GM12872 (cell line): ENCODE data around the gene S1PR1.

ENCODE experiments used
- TF ChIP-seq, protein P1 (sequence below): IDR thresholded peaks from 3 replicates; pipeline ENCODE4 v1.5.1; 2011; ENCODE audit warnings: low read depth, mild to moderate bottlenecking, low read length, moderate library complexity; ENCODE audit not compliant: insufficient read depth

S1PR1 gene

DNA sequence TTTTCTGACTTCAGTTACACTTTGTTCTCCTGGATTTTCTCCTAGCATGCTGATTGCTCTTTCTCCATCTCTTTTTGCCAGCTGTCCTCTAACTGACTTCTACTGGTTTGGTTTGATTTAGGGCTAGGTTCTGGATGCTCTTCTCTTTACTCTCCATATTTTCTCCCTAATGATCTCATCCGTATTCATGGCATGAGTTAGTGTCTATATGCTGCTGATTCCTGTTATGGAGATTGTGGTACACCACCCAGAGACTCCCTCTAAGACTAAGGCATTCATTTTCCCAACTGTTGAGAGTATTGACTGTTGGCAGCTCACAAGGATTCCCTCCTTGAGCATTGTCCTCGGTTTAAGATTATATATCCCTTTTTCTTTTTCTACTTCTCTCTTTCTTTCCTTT is 28.9 kb downstream of the S1PR1 start:
- TF ChIP-seq, protein P1, sequence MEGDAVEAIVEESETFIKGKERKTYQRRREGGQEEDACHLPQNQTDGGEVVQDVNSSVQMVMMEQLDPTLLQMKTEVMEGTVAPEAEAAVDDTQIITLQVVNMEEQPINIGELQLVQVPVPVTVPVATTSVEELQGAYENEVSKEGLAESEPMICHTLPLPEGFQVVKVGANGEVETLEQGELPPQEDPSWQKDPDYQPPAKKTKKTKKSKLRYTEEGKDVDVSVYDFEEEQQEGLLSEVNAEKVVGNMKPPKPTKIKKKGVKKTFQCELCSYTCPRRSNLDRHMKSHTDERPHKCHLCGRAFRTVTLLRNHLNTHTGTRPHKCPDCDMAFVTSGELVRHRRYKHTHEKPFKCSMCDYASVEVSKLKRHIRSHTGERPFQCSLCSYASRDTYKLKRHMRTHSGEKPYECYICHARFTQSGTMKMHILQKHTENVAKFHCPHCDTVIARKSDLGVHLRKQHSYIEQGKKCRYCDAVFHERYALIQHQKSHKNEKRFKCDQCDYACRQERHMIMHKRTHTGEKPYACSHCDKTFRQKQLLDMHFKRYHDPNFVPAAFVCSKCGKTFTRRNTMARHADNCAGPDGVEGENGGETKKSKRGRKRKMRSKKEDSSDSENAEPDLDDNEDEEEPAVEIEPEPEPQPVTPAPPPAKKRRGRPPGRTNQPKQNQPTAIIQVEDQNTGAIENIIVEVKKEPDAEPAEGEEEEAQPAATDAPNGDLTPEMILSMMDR = no peak

DNA sequence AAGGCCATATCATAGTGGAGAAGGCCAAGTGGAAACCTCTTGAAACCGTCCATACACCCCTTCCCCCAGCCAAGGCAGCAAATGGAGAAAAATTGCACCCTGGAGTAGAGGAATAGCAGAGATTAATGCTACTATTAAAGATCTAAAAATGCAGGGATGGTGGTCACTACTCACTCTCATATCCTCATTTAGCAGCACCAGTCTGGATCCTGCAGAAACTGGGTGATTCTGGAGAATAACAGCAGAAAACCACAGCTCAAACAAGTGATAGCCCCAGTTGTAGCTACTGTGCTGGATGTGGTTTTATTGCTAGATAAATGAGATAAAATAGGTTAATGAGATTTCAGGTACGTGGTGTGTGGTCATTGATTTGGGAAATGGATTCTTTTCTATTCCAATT is 30.3 kb downstream of the S1PR1 start:
- TF ChIP-seq, protein P1 = no peak

DNA sequence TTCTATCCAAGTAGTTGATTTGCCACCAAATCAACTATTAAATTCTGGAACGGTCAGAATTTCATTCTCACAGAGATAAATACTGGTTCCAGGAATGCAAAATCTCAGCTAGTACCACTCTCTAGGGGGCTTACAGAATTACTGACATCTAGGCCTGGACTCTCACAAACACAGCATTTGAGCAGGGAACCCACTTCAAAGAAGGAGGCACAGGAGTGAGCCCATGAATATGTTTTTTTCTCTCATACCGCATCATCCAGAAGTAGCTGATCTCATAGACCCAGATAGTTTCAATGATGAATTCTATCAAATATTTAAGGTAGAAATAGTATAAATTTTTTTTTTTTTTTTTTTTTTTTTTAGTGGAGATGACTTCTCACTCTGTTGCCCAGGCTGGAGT is 32.1 kb downstream of the S1PR1 start:
- TF ChIP-seq, protein P1 = no peak

DNA sequence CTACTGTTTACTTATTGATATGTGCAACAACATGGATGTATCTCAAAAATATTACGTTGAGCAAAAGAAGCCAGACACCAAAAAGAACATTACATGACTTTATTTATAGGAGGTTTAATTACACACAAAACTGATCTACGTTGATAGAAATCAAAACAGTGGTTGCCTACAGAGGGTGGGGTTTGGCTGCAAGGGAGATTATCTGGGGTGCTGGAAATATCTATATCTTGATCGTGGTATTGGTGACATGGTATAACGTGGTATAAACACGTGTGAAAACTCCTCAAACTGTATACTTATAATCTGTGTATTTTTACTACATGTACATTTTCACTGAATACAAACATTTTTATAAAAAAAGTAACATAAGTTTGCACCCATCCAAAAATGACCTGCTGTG is 38.9 kb downstream of the S1PR1 start:
- TF ChIP-seq, protein P1 = no peak

DNA sequence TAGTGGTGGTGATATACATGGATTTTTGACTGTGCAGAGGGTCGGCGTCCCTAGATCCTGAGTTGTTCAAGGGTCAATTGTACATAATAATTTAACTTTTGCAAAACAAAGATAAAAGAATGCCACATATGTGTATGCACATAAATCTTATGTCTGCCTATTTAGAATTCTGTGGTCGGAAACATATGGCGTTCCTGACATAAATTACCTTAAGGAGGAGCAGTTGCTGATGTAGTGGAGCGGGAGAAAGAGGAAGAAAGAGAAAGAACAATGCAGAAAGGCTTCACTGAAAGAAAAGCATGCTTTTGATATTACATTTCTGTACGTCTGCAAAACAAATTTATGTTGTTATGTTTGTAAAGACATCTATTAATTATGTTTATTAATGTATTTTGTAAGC is 40.0 kb downstream of the S1PR1 start:
- TF ChIP-seq, protein P1 = no peak

DNA sequence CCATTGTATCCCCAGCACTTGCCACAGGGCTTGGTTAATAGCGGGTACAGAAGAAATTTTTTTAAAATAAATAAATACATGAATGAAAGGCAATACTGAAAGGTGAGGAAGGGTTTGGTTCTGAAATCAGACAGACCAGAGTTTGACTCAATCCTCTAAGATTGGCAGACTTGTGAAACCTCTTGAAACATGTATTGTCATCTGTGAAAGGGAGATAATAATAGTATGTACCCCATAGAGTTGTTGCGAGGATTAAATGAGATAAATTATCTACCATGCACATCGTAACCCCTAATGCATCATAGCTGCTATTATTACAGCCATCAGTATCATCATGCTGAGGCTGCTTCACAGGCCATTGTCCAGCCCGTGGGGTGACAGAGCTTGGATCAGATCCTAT is 41.4 kb downstream of the S1PR1 start:
- TF ChIP-seq, protein P1 = no peak

DNA sequence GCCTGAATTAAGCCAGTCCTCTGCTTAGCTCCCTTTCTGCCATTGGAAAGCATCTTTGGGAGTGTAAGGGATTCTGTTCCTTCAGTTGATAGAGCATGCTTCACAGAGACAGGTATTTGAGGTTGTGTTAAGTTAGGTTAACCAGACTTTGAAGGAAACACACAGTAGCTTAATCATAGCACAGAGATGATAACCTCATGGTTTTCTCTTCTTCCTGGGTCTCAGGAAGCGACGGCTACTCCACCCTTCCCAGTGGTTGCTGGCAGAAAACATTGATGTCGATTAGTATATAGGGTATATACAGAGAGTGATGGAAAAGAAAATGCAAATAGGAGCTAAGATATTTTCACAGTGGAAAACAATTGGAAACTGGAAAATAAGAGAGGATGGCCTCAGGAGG is 42.0 kb downstream of the S1PR1 start:
- TF ChIP-seq, protein P1 = no peak
